ENCODE measurements around the gene PPA1.
A peak's percentile ranks its signal among the peaks of the same experiment; 100 is the strongest.
"Not testable (repeated sequence)": the region's sequence is repeated elsewhere in the genome, so short reads cannot be mapped to it uniquely, and the experiment has no call there.

Gene PPA1

GRCh38 chr10:70232859-70233108 lies 445 bp downstream of the PPA1 start:
- Histone ChIP-seq H3K4me3 (ENCODE audit: low read length) (peak overlapping the region; percentile 95), H3K4me1 (ENCODE audit: control insufficient read depth, insufficient read depth, low read length) (peaks cover 36% of the 10 kb centered on the region), H3K27me3 (replicated peaks; ENCODE audit: control insufficient read depth, insufficient read depth, low read length) (no peaks in the 10 kb centered on the region), H3K36me3 (ENCODE audit: control insufficient read depth, insufficient read depth, low read length, severe bottlenecking) (peaks cover 25% of the 10 kb centered on the region), H3K9me3 (ENCODE audit: control insufficient read depth, low read length) (no peaks in the 10 kb centered on the region), H3K9ac (ENCODE audit: low read length) (peak overlapping the region; percentile 96)
- no peak for DNase-seq (ENCODE audit: low read depth)

- H3K4me1 ChIP-seq (ENCODE audit: control insufficient read depth, insufficient read depth, low read length), result peaks cover 36% of the 10 kb centered on the region
- H3K9ac ChIP-seq (ENCODE audit: low read length), result peak overlapping the region; percentile 96
- H3K27me3 ChIP-seq (replicated peaks; ENCODE audit: control insufficient read depth, insufficient read depth, low read length), result no peaks in the 10 kb centered on the region
- H3K9me3 ChIP-seq (ENCODE audit: control insufficient read depth, low read length), result no peaks in the 10 kb centered on the region
- peaks cover 29% of the 10 kb centered on the region for H3K36me3 ChIP-seq (ENCODE audit: control insufficient read depth, insufficient read depth, low read length, severe bottlenecking)
- peak overlapping the region; percentile 95 for H3K4me3 ChIP-seq (ENCODE audit: low read length)
- DNase-seq (ENCODE audit: low read depth), result peak; percentile 77
Observed at GRCh38 chr10:70232155-70232858, 922 bp downstream of the PPA1 start.

- DNase-seq (ENCODE audit: low read depth), result no peak
- H3K36me3 ChIP-seq (ENCODE audit: control insufficient read depth, insufficient read depth, low read length, severe bottlenecking), result peaks cover 38% of the 10 kb centered on the region
- H3K9ac ChIP-seq (ENCODE audit: low read length), result no peak overlapping the region
- no peak overlapping the region for H3K4me3 ChIP-seq (ENCODE audit: low read length)
- peaks cover 20% of the 10 kb centered on the region for H3K4me1 ChIP-seq (ENCODE audit: control insufficient read depth, insufficient read depth, low read length)
- no peaks in the 10 kb centered on the region for H3K9me3 ChIP-seq (ENCODE audit: control insufficient read depth, low read length)
- H3K27me3 ChIP-seq (replicated peaks; ENCODE audit: control insufficient read depth, insufficient read depth, low read length), result no peaks in the 10 kb centered on the region
Observed at GRCh38 chr10:70228491-70228890, 4.7 kb downstream of the PPA1 start.

- Histone ChIP-seq H3K27me3 (replicated peaks; ENCODE audit: control insufficient read depth, insufficient read depth, low read length) (no peaks in the 10 kb centered on the region), H3K4me1 (ENCODE audit: control insufficient read depth, insufficient read depth, low read length) (peaks cover 21% of the 10 kb centered on the region), H3K9me3 (ENCODE audit: control insufficient read depth, low read length) (no peaks in the 10 kb centered on the region), H3K36me3 (ENCODE audit: control insufficient read depth, insufficient read depth, low read length, severe bottlenecking) (peaks cover 38% of the 10 kb centered on the region), H3K9ac (ENCODE audit: low read length) (no peak overlapping the region), H3K4me3 (ENCODE audit: low read length) (no peak overlapping the region)
- no peak for DNase-seq (ENCODE audit: low read depth)
Observed at GRCh38 chr10:70227548-70228320, 5.5 kb downstream of the PPA1 start.

- H3K9ac ChIP-seq (ENCODE audit: low read length), result no peak overlapping the region
- H3K9me3 ChIP-seq (ENCODE audit: control insufficient read depth, low read length), result no peaks in the 10 kb centered on the region
- H3K36me3 ChIP-seq (ENCODE audit: control insufficient read depth, insufficient read depth, low read length, severe bottlenecking), result peaks cover 32% of the 10 kb centered on the region
- DNase-seq (ENCODE audit: low read depth), result peak; percentile 28
- no peaks in the 10 kb centered on the region for H3K27me3 ChIP-seq (replicated peaks; ENCODE audit: control insufficient read depth, insufficient read depth, low read length)
- no peak overlapping the region for H3K4me3 ChIP-seq (ENCODE audit: low read length)
- H3K4me1 ChIP-seq (ENCODE audit: control insufficient read depth, insufficient read depth, low read length), result peaks cover 12% of the 10 kb centered on the region
Observed at GRCh38 chr10:70223728-70224127, 9.5 kb downstream of the PPA1 start.

GRCh38 chr10:70222811-70223447 lies 10.3 kb downstream of the PPA1 start:
- H3K9me3 ChIP-seq (ENCODE audit: control insufficient read depth, low read length); H3K9ac ChIP-seq (ENCODE audit: low read length); H3K4me1 ChIP-seq (ENCODE audit: control insufficient read depth, insufficient read depth, low read length); H3K4me3 ChIP-seq (ENCODE audit: low read length); DNase-seq (ENCODE audit: low read depth); H3K27me3 ChIP-seq (replicated peaks; ENCODE audit: control insufficient read depth, insufficient read depth, low read length): not testable (repeated sequence)
- peaks cover 32% of the 10 kb centered on the region for H3K36me3 ChIP-seq (ENCODE audit: control insufficient read depth, insufficient read depth, low read length, severe bottlenecking)

- peaks cover 32% of the 10 kb centered on the region for H3K36me3 ChIP-seq (ENCODE audit: control insufficient read depth, insufficient read depth, low read length, severe bottlenecking)
- peaks cover 7% of the 10 kb centered on the region for H3K4me1 ChIP-seq (ENCODE audit: control insufficient read depth, insufficient read depth, low read length)
- no peak overlapping the region for H3K4me3 ChIP-seq (ENCODE audit: low read length)
- no peaks in the 10 kb centered on the region for H3K27me3 ChIP-seq (replicated peaks; ENCODE audit: control insufficient read depth, insufficient read depth, low read length)
- no peak overlapping the region for H3K9ac ChIP-seq (ENCODE audit: low read length)
- DNase-seq (ENCODE audit: low read depth), result peak; percentile 9
- no peaks in the 10 kb centered on the region for H3K9me3 ChIP-seq (ENCODE audit: control insufficient read depth, low read length)
Observed at GRCh38 chr10:70222340-70222794, 10.9 kb downstream of the PPA1 start.

- Histone ChIP-seq H3K9me3 (ENCODE audit: control insufficient read depth, low read length) (no peaks in the 10 kb centered on the region), H3K4me1 (ENCODE audit: control insufficient read depth, insufficient read depth, low read length) (peaks cover 7% of the 10 kb centered on the region), H3K36me3 (ENCODE audit: control insufficient read depth, insufficient read depth, low read length, severe bottlenecking) (peaks cover 39% of the 10 kb centered on the region), H3K27me3 (replicated peaks; ENCODE audit: control insufficient read depth, insufficient read depth, low read length) (no peaks in the 10 kb centered on the region), H3K9ac (ENCODE audit: low read length) (peak overlapping the region; percentile 35), H3K4me3 (ENCODE audit: low read length) (no peak overlapping the region)
- no peak for DNase-seq (ENCODE audit: low read depth)
Observed at GRCh38 chr10:70221030-70221429, 12.2 kb downstream of the PPA1 start.

- no peak overlapping the region for H3K9ac ChIP-seq (ENCODE audit: low read length)
- no peaks in the 10 kb centered on the region for H3K4me1 ChIP-seq (ENCODE audit: control insufficient read depth, insufficient read depth, low read length)
- no peaks in the 10 kb centered on the region for H3K9me3 ChIP-seq (ENCODE audit: control insufficient read depth, low read length)
- H3K36me3 ChIP-seq (ENCODE audit: control insufficient read depth, insufficient read depth, low read length, severe bottlenecking), result peaks cover 95% of the 10 kb centered on the region
- DNase-seq (ENCODE audit: low read depth), result peak; percentile 46
- H3K4me3 ChIP-seq (ENCODE audit: low read length), result no peak overlapping the region
- H3K27me3 ChIP-seq (replicated peaks; ENCODE audit: control insufficient read depth, insufficient read depth, low read length), result no peaks in the 10 kb centered on the region
Observed at GRCh38 chr10:70212879-70213278, 20.4 kb downstream of the PPA1 start.

- peaks cover 95% of the 10 kb centered on the region for H3K36me3 ChIP-seq (ENCODE audit: control insufficient read depth, insufficient read depth, low read length, severe bottlenecking)
- no peaks in the 10 kb centered on the region for H3K4me1 ChIP-seq (ENCODE audit: control insufficient read depth, insufficient read depth, low read length)
- no peaks in the 10 kb centered on the region for H3K27me3 ChIP-seq (replicated peaks; ENCODE audit: control insufficient read depth, insufficient read depth, low read length)
- H3K9ac ChIP-seq (ENCODE audit: low read length), result no peak overlapping the region
- no peaks in the 10 kb centered on the region for H3K9me3 ChIP-seq (ENCODE audit: control insufficient read depth, low read length)
- H3K4me3 ChIP-seq (ENCODE audit: low read length), result no peak overlapping the region
- DNase-seq (ENCODE audit: low read depth), result no peak
Observed at GRCh38 chr10:70212277-70212676, 21.0 kb downstream of the PPA1 start.

GRCh38 chr10:70206762-70207161 lies 26.5 kb downstream of the PPA1 start:
- no peak for DNase-seq (ENCODE audit: low read depth)
- no peaks in the 10 kb centered on the region for H3K27me3 ChIP-seq (replicated peaks; ENCODE audit: control insufficient read depth, insufficient read depth, low read length)
- no peak overlapping the region for H3K4me3 ChIP-seq (ENCODE audit: low read length)
- no peak overlapping the region for H3K9ac ChIP-seq (ENCODE audit: low read length)
- H3K4me1 ChIP-seq (ENCODE audit: control insufficient read depth, insufficient read depth, low read length), result peaks cover 6% of the 10 kb centered on the region
- H3K36me3 ChIP-seq (ENCODE audit: control insufficient read depth, insufficient read depth, low read length, severe bottlenecking), result peaks cover 97% of the 10 kb centered on the region
- no peaks in the 10 kb centered on the region for H3K9me3 ChIP-seq (ENCODE audit: control insufficient read depth, low read length)

Data from adipocyte (in vitro differentiated cells).